ENCODE measurements around the gene ADGRF1.

GRCh38 chr6:46969206-46969605, 72.9 kb downstream of the ADGRF1 start:
- TF ChIP-seq CEBPB (IDR thresholded peaks at IDR 0.05; ENCODE audit: low read depth) (no peak), ZBTB33 (IDR thresholded peaks at IDR 0.05; ENCODE audit: extremely low read depth, insufficient replicate concordance, low read length) (no peak), YY1 (IDR thresholded peaks at IDR 0.05; ENCODE audit: extremely low read depth, insufficient replicate concordance, low read depth, low read length) (no peak), CTCF (IDR thresholded peaks at IDR 0.05 in 2 of 3, conservative IDR thresholded peaks at IDR 0.05 in 1 of 3; ENCODE audit: borderline replicate concordance in 1 of 3, insufficient read depth in 1 of 3, low read depth in 2 of 3, low read length in 2 of 3) (no peak), ZFX (IDR thresholded peaks at IDR 0.05) (no peak)
